Astrocyte (in vitro differentiated cells and primary cell): Measurements from ENCODE around the gene MUC5AC.

Experiments used
- CTCF ChIP-seq: IDR thresholded peaks from 2 replicates; pipeline ENCODE4 v1.5.1; 2011; ENCODE audit warnings: low read depth, mild to moderate bottlenecking, inconsistent platforms, low read length, moderate library complexity; ENCODE audit not compliant: insufficient read depth
- EZH2 ChIP-seq: IDR thresholded peaks from 2 replicates; pipeline ENCODE4 v1.6.1; 2012; ENCODE audit warnings: mild to moderate bottlenecking, low read length, inconsistent platforms; ENCODE audit not compliant: insufficient read depth

DNA sequence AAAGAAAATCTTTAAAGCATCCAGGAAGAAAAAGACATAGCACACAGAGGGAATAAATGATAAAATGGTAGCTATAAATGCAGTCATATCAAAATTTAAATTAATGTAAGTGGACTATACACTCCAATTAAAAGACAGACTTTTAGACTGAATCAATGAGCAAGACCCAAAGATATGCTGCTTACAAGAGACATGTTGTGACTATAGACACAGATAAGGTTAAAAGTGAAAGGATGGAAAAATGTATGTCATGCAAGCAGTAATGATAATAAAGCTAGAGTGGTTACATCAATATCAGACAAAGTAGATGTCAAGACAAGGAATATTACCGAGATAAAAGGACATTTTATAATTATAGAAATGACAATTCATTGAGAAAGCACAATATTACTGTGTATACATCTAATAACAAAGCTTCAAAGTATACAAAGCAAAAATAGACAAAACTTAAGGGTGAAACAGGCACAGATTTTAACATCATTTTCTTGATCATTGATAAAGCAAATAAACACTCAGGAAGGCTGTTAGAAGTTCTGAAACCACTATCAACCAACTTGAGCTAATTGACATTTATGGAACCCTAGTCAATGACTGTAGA is 22.8 kb upstream of the MUC5AC start:
- no peak for TF ChIP-seq CTCF
- no peak for TF ChIP-seq EZH2
